ENCODE measurements around the gene PTPRM.

The PTPRM gene

GRCh38 chr18:7760967-7761948 is 194.1 kb downstream of the PTPRM start:
- no peak for DNase-seq

DNA sequence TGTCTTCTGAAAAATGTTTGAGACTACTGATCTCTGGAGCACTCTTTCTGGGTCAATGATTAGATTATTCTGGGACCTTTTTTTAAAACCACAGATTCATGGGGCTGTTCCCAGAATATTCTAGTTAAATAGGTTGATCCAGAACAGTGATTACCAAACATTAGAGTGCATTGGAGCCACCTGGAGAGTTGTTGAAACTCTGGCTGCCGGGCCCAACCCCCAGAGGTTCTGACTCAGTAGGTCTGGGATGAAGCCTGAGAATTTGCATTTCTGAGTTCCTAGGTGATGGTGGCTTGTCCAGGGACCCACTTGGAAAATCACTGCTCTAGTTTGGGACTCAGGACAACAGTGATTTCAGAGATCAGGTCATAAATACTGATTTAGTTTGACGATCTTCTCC is 197.3 kb downstream of the PTPRM start:
- no peak for DNase-seq

DNA sequence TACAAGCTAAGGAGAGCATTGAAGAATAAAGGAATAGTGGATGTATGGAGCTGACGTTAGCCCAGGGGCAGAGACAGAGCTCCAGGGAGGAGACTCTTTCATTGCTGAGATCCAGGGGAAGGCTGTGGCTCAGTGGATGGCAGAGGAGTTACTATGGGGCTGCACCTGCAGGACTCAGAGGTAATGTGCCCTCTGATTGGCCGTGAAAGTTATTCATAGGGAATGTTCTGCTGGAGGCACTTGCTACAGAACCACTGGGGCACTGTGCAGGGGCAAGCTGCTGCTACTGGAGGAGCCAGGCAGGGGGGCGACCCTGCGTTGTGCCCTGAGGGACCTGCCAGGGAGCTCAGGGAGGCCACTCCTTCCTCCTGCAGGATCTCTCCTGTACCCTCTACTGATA is 199.2 kb downstream of the PTPRM start:
- no peak for DNase-seq

DNA sequence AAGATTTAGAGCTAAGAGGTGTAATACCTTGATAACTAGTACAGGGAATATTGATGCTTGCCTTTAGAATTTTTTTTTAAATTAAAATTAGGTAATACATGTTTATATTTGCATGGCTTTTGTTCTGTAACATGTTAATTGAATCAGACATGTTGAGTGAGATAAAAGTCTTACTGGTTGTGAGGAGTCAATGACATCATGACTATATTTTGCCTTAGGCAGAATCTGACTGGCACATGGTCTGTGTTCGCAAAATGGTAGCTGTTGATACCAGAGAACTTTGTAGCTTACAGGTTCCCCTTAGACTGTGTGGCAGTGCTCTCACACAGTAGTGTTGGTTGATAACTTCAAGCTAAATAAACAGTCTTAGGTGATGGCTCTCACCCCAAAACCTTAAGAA is 199.7 kb downstream of the PTPRM start:
- no peak for DNase-seq

DNA sequence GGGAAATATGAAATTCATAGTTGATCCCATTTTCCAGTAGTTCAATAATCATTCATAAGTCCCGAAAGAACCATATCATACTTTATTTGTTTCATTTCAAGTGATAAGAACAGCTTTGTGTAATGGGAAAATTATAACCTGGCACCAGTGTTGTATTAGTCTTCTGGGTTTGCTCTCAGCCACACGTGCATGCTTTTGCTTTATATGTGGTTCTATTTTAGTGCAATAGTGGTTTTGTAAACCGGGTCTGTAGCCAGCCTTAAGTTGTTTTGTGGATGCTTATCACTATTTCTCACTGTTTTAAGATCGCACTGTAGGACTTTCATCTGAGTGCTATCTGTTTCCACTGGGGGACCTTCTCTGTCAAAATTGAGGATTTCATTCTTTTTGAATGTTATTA is 203.8 kb downstream of the PTPRM start:
- no peak for DNase-seq

DNA sequence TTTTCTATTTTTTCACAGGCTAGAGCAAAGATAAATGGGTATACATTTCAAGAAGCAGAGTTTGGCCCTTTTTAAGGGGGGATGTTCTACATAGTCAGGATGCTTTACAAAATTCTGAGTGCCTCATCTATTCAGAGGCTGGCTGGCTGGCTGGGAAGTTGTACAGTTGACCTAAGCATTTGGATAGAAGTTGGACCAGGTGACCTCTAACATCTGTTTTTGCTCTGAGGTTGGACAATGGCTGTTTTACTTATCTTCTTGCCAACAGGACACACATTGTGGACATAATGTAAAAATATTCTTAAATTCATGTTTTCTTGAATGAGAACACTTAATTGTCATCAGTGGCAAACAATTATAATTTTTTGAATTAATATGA is 205.4 kb downstream of the PTPRM start:
- DNase-seq = no peak

DNA sequence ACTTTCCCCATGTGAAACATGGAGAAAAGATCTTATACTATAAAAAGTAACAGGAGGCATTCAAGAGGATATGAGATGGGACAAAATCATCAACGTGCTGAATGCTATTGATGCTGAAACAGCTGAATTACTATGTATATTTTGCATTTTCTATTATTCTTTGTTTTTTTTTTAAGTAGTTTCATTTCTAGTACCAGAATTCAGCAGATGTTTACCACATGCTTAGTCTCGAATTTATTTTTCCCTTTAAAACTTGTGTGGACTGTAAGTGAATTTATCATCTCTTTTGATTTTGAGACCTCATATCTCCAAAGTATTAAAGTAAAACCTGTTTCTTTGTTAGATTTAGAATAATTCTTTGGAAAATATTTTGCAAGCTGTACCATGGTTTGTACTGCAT is 205.8 kb downstream of the PTPRM start:
- DNase-seq = no peak

- no peak for DNase-seq
Measured at GRCh38 chr18:7775128-7775527, 208.0 kb downstream of the PTPRM start.

GRCh38 chr18:7775843-7776242 is 208.7 kb downstream of the PTPRM start:
- DNase-seq = no peak

- DNase-seq = no peak
Measured at GRCh38 chr18:7778181-7778580, 211.1 kb downstream of the PTPRM start.

DNA sequence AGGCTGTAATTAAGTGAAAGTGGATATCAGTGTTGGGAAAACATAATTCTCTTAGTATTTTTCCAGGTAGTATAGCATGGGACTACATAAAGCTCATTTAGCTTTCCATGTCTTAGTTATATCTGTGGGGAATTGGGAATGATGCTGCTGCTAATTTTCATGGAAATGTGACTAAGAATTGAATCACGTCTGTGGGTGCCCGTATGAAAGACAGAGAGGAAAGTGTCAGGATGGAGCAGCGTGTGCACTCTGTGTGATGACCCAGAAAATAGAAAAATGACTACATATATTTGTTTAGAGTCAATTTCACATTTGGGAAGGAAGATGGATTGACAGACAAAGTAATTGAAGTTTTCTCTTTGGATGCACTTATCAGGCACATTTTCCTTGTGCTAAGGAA is 212.1 kb downstream of the PTPRM start:
- DNase-seq = no peak

GRCh38 chr18:7784171-7784570 is 217.1 kb downstream of the PTPRM start:
- no peak for DNase-seq

DNA sequence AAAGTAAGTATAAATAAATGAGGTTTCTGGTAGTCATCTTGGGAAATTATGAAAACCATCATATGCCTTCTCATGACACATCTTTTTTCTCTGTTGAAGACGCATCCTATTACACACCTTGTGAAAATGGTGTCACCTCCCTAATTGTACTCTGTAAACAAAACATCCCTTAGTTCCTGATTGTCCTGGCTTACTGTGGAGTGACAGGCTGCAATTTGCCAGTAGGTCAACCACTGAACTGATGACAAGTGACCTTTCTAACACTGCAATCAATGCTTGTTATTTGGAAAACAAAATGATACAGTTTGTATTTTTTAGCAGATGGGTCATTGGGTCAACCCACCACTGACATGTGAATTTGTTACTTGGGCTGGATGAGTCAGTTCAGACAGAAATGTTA is 219.5 kb downstream of the PTPRM start:
- DNase-seq = no peak

- DNase-seq = no peak
Measured at GRCh38 chr18:7787339-7787738, 220.2 kb downstream of the PTPRM start.

DNA sequence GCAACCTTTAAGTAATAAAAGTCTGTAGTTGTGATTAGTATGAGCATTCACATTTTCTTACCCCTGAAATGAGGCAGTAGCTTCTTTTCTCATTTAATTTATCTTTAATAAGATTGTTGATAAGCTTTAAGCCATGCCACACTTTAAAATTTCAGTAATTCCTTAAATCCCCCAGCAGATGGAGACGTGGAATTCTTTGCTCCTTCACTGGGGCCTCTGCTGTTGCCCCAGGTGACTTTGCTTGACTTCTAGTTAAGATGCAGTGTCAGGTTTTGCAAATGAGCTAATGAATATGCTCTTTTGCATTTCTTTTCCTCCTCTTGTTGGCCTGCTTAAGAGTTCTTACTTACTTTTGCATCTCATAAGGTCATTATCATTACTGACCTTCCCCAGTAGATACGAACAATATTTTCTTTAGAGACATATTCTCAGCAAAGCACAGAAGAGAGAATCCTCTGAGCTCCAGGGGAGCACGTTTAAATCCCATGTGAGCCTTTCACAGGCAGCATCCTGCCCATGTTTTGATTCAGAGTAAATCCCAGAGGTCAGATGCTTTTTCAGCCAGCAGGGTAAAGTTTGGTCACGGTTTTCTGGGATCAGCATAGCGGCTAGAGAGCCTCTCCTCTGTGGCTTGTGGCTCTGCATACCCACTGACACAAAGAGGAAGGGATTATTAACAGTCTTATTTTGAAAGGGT is 222.9 kb downstream of the PTPRM start:
- no peak for DNase-seq

DNA sequence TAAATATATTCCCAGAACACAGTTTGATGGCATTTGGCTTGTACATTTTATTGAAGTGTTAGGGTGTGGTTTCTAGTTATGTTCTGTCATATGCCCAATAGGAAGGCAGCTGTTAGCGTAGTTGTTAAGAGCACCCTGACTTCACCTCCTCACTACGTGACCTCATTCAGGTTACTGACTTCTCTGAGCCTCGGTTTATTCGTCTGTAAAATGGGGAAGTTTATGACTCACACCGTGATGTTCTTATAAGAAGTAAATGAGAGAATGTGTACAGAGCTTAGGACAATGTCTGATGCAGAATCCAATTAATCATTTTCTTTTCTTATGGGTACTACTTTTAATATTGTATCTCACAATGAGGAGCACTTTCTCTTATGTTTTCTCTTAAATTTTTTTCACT is 226.0 kb downstream of the PTPRM start:
- no peak for DNase-seq

- no peak for DNase-seq
Measured at GRCh38 chr18:7803956-7804469, 236.9 kb downstream of the PTPRM start.

DNA sequence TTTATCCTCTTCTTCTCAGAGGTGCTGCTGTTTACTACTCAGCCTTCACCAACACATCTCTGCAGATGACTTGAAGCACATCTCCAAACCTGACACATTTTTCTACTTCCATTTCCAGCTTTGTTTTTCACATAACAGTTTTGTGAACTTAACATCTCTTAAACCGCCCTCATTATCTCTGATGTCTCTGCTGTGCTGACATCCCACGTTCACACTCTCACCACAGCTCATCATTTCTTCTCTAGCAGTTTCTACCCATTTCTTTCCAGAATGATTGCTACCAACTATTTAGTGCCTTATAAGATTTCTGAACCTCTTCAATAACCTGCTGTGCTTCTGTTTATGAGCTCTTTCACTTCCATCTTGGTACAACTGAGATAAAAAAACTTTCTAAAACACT is 238.0 kb downstream of the PTPRM start:
- no peak for DNase-seq

GRCh38 chr18:7805880-7806279 is 238.8 kb downstream of the PTPRM start:
- DNase-seq = no peak

GRCh38 chr18:7807936-7808453 is 240.9 kb downstream of the PTPRM start:
- no peak for DNase-seq

DNA sequence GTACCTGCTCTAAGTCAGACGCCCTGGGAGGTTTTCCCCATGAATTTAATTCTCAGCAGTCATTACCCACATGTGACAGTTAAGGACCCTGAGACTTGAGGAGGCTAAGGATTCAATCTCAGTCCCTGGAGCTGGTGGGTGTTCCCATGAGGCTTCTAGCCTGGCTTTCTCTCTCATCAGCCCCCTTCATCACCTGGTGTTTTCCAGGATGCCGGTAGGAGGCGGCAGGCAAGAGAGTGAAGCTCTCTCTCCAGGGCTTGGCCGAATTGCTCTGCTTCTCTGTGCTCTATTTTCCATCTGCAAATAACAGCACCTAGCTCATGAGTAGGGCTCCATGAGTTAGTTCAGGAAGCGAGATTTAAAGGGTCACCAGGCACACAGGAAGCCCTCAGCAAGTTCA is 241.9 kb downstream of the PTPRM start:
- no peak for DNase-seq

DNA sequence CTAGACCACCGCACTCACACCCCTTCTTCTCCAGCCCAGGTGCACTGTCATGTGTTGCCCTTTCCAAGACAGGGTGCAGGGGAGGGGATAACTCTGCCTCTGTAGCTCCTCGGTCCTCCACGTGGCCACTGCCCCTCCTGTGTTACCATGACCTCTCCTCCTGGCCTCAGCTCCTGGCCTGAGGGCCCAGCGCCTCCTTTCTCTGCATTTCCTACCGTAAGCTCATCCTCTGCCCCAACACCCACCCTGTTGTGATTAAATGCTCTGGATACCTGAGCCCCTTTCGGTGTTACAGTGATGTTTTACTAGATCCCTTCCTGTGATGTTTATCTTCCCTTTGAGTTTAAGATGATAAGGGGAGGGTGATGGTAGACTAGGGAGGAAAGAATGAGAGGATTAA is 242.3 kb downstream of the PTPRM start:
- DNase-seq = no peak

DNA sequence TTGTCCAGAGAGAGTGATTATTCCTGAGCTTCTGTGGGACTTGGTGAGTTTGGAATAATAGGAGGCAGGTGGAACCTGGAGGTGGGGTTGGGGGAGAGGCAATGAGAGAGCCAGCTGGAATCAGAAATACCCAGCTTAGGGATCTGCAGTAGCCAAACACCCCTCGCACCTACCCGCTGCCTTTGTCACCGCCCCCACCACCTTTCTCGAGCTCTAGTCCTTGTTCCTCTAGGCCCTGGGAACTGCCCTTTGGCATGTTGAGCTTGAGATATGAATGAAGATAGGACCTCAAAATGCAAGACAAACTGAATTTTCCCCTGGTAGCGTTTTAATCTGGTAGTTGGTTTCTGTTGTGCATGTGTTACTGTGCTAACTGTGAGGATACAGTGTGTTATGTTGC is 242.9 kb downstream of the PTPRM start:
- no peak for DNase-seq

Data from NCI-H1105 (cell line).